Esophagus squamous epithelium (tissue), 5 donors: ENCODE results near the gene F5. TPM values are rescaled to one million over a fixed set of nuclear protein-coding genes. Genes with fewer than 3 reads are reported as not detected.

Experiments used
- DNase-seq: peaks from one replicate; lab custom pipeline; 2025; lab: John Stamatoyannopoulos, UW
- H3K27ac ChIP-seq, 4 donors: fragments of 200-600 bp; sonication (generic); one replicate each; pipeline ENCODE4 v1.5.1; 2016 to 2019; ENCODE audit warnings: mild to moderate bottlenecking in 1 of 4
- H3K27me3 ChIP-seq, 4 donors: fragments of 200-600 bp; sonication (generic); 1 replicate in 3 of 4; 2 replicates in 1 of 4; pipeline versions ENCODE4 v1.5.1 to v1.6.0; 2017 to 2021; ENCODE audit warnings: antibody characterized with exemption in 1 of 4
- H3K36me3 ChIP-seq, 3 donors: fragments of 200-600 bp; sonication (generic); one replicate each; pipeline ENCODE4 v1.5.1; 2016 to 2019
- H3K4me1 ChIP-seq, 3 donors: fragments of 200-600 bp; sonication (generic); one replicate each; pipeline ENCODE4 v1.5.1; 2017 to 2019
- H3K4me3 ChIP-seq, 4 donors: fragments of 200-600 bp; sonication (generic); 1 replicate in 3 of 4; 2 replicates in 1 of 4; pipeline ENCODE4 v1.5.1; 2016 to 2019; ENCODE audit warnings: mild to moderate bottlenecking in 2 of 4, moderate library complexity in 1 of 4
- H3K9me3 ChIP-seq, 3 donors: fragments of 200-600 bp; sonication (generic); one replicate each; pipeline ENCODE4 v1.5.1; 2016 to 2019
- CTCF ChIP-seq, 6 experiments: fragments of 450-650 bp in 4 of 6; fragments of 200-600 bp in 2 of 6; sonication (generic) in 2 of 6; IDR thresholded peaks; one replicate each; pipeline ENCODE4 v1.5.1; 2016 to 2019; ENCODE audit warnings: antibody characterized with exemption in 6 of 6, mild to moderate bottlenecking in 4 of 6, moderate library complexity in 4 of 6
- POLR2A ChIP-seq, 4 donors: fragments of 450-650 bp; IDR thresholded peaks; one replicate each; pipeline ENCODE4 v1.6.1; 2017; ENCODE audit warnings: antibody characterized with exemption in 4 of 4, mild to moderate bottlenecking in 4 of 4, moderate library complexity in 3 of 4
- WGBS, 2 donors: methylation state at CpG; one replicate each; pipeline ENCODE4 v1.1.5; 2018; 5-methylcytosine and 5-hydroxymethylcytosine counted together
- intact Hi-C: fragments of 100-400 bp; cut with DNase I; formaldehyde crosslinking; loops from one replicate; pipeline ENCODE4 v1.15.0; 2022
- total RNA-seq, 4 donors: library from RNA; depleted of rRNA; stranded (reverse); fragments of >200 nt; gene quantifications; one replicate each; pipeline ENCODE4 v1.1.0, GENCODE V29; 2016
- donor health status: DM: yes; HTN: yes; CAD: no.

Gene F5
- total RNA-seq, 4 donors from 2014 or later: 0.13 to 0.41 TPM; not detected in 2

GRCh38 chr1:169484101-169484500, 102.2 kb downstream of the F5 start:
- intact Hi-C loops: no loop called here
- H3K9me3 ChIP-seq: no peaks in the 10 kb centered on the region
- H3K27me3 ChIP-seq: no peaks in the 10 kb centered on the region
- H3K36me3 ChIP-seq: no peaks in the 10 kb centered on the region
- H3K4me3 ChIP-seq: peak overlapping the region; percentile 73 to 97 (median 82)
- peak overlapping the region; percentile 46 to 99 (median 97) for H3K27ac ChIP-seq
- H3K4me1 ChIP-seq: peaks cover 15 to 44% (median 16%) of the 10 kb centered on the region in 3 donors
- 40 to 53% methylated on average over 4 of the region's 4 CpGs for WGBS, 2 donors
- DNase-seq: no peak
- TF ChIP-seq CTCF (IDR thresholded peaks at IDR 0.05) (no peak), POLR2A (IDR thresholded peaks at IDR 0.05) (no peak)

DNA sequence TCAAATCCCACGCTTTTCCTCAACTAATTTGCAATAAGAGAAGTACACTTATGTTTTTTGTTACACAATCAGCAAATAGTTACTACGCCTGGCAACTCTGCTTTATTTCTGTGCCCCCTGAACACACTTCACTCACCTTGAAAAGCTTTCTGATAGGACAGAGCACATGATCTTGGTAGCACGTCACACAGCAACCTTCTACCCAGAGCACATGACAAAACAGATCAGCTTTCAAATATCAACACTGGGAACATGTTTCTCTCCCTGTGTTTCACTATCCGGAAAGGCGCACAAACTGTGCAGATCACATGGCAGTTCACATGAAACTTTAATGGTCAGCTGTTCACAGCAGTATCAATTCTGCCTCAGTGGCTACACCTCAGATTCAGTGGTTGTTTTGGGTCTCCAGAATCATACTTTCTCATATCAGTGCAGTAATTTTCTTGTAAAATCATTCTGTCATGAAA, 102.7 kb downstream of the F5 start:
- peaks cover 15 to 44% (median 16%) of the 10 kb centered on the region in 3 donors for H3K4me1 ChIP-seq
- intact Hi-C loops: no loop called here
- no peaks in the 10 kb centered on the region for H3K36me3 ChIP-seq
- peak overlapping the region; percentile 46 to 99 (median 97) for H3K27ac ChIP-seq
- WGBS, 2 donors: 68 to 72% methylated on average over 5 of the region's 5 CpGs
- TF ChIP-seq CTCF (IDR thresholded peaks at IDR 0.05): no peak
- TF ChIP-seq POLR2A (IDR thresholded peaks at IDR 0.05): no peak
- no peaks in the 10 kb centered on the region for H3K9me3 ChIP-seq
- H3K27me3 ChIP-seq: no peaks in the 10 kb centered on the region
- peak overlapping the region; percentile 73 to 97 (median 82) for H3K4me3 ChIP-seq
- DNase-seq: no peak

GRCh38 chr1:169479363-169480066, 106.8 kb downstream of the F5 start:
- H3K4me3 ChIP-seq: no peak overlapping the region
- no peaks in the 10 kb centered on the region for H3K9me3 ChIP-seq
- H3K4me1 ChIP-seq: peaks cover under 1 to 22% (median 3%) of the 10 kb centered on the region in 3 donors
- no peaks in the 10 kb centered on the region for H3K27me3 ChIP-seq
- H3K36me3 ChIP-seq: peaks cover 0 to 22% (median 0%) of the 10 kb centered on the region in 3 donors
- no peak for DNase-seq
- 83 to 93% methylated on average over 1 of the region's 1 CpG for WGBS, 2 donors
- no peak for TF ChIP-seq CTCF (IDR thresholded peaks at IDR 0.05)
- TF ChIP-seq POLR2A (IDR thresholded peaks at IDR 0.05): no peak
- intact Hi-C loops: no loop called here
- H3K27ac ChIP-seq: no peak overlapping the region

DNA sequence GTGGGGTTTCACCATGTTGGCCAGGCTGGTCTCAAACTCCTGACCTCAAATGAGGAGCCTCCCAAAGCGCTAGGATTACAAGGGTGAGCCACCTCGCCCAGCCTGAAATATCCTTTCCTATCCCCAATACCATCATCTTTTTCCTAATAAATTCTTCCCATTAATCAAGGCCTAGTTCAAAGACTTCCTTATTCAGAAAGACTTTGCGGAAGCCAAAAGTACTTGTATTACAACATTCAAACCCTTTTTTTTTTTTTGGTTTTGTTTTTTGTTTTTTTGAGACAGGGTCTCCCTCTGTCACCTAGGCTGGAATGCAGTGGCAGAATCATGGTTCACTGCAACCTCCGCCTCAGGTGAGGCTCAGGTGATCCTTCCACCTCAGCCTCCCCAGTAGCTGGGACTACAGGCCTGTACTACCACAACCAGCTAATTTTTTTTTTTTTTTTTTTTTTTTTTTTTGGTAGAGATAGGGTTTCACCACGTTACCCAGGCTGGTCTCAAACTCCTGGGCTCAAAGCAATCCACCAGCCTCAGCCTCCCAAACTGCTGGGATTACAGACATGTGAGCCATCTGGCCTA, 108.1 kb downstream of the F5 start:
- TF ChIP-seq CTCF (IDR thresholded peaks at IDR 0.05) (no peak), POLR2A (IDR thresholded peaks at IDR 0.05) (no peak)
- intact Hi-C loops: no loop called here
- H3K4me1 ChIP-seq: peaks cover 0 to 8% (median 0%) of the 10 kb centered on the region in 3 donors
- no peaks in the 10 kb centered on the region for H3K9me3 ChIP-seq
- no peak overlapping the region for H3K27ac ChIP-seq
- no peaks in the 10 kb centered on the region for H3K27me3 ChIP-seq
- no peak overlapping the region for H3K4me3 ChIP-seq
- H3K36me3 ChIP-seq: peaks cover 0 to 22% (median 0%) of the 10 kb centered on the region in 3 donors
- no peak for DNase-seq
- 90 to 93% methylated on average over 5 of the region's 5 CpGs for WGBS, 2 donors

DNA sequence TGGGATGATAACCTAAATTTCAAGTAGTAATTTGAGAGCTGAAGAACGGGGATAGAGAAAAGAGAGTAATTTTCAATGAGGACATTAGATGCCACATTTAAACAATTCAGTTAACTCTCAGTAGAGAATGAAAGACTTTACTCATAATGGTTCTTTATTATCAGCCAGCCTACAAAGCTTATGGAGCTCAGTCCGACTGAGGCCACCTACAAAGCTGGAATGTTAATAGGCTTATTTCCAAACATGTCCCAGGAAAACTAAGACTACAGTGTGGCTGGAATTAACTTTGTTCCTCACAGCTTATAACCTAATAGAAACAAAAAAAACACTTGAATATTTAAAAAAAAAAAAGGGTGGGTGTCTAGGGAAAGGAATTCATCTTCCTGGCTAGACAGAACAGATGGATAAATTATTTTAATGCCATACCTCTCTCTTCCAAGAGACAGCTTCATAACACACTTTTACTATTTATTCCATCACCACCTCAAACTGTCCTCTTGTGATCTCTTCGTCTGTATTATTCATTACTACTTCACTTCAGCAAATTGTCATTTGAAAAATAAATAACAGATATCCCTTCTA, 110.4 kb downstream of the F5 start:
- TF ChIP-seq CTCF (IDR thresholded peaks at IDR 0.05): no peak
- no peak for TF ChIP-seq POLR2A (IDR thresholded peaks at IDR 0.05)
- intact Hi-C loops: no loop called here
- Histone ChIP-seq H3K27me3 (no peaks in the 10 kb centered on the region), H3K9me3 (no peaks in the 10 kb centered on the region), H3K27ac (no peak overlapping the region), H3K4me1 (no peaks in the 10 kb centered on the region), H3K36me3 (peaks cover 0 to 22% (median 0%) of the 10 kb centered on the region in 3 donors), H3K4me3 (no peak overlapping the region)
- 77 to 82% methylated on average over 3 of the region's 3 CpGs for WGBS, 2 donors
- DNase-seq: no peak
